HCT116 (cell line): Measurements from ENCODE around the gene MRPL11. TPM values are rescaled to one million over a fixed set of nuclear protein-coding genes. Genes with fewer than 3 reads are reported as not detected.

ENCODE experiments used
- ATAC-seq: fragments of 200-7000 bp; cut with Tn5 transposase; 2 replicates; pipeline ENCODE4 v1.9.1; 2020; ENCODE audit warnings: mild to moderate bottlenecking, moderate library complexity
- BruUV-seq: library from RNA; stranded (reverse); fragments of 400-500 nt; replicated peaks from 2 replicates; lab custom pipeline; 2021; lab: Mats Ljungman, UMichigan
- CTCF ChIA-PET: fragments of 300-600 bp; sonication (Branson Sonifier 250); formaldehyde crosslinking; loops from one replicate; lab custom pipeline; 2021; ENCODE audit warnings: antibody characterized with exemption; lab: Charles Lee
- POLR2A ChIA-PET: fragments of 300-600, 350-600 bp; sonication (Branson Sonifier 250); formaldehyde crosslinking; loops from one replicate; lab custom pipeline; 2021; ENCODE audit warnings: antibody characterized with exemption; lab: Charles Lee
- RAD21 ChIA-PET, 2 experiments: fragments of 300-600 bp; sonication (Branson Sonifier 250); formaldehyde crosslinking; loops; one replicate each; lab custom pipeline; 2023; ENCODE audit warnings: low total read pairs in 2 of 2; ENCODE audit not compliant: uncharacterized antibody in 2 of 2, unreplicated experiment in 2 of 2, low non-redundant PET in 1 of 2; lab: Charles Lee
- DNase-seq: peaks from one replicate; pipeline ENCODE4 v3.0.0-alpha.2; 2010; ENCODE audit warnings: low read depth, low spot score
- H2AFZ ChIP-seq: fragments of 200-600 bp; shearing (Covaris generic), sonication (generic); 2 replicates; pipeline ENCODE4 v1.6.1; 2017; ENCODE audit warnings: low read depth, mixed run types, mixed read lengths, antibody characterized with exemption, low read length; ENCODE audit not compliant: poor library complexity, severe bottlenecking
- H3K27ac ChIP-seq: 2 replicates; pipeline ENCODE4 v1.5.1; 2012; ENCODE audit warnings: low read depth, low read length
- H3K27me3 ChIP-seq: fragments of 200-600 bp; sonication (generic); 2 replicates; pipeline ENCODE4 v1.6.1; 2016; ENCODE audit warnings: mixed run types, low read length, mixed read lengths; ENCODE audit not compliant: insufficient read depth
- H3K36me3 ChIP-seq, 2 experiments: fragments of 200-500 bp in 1 of 2; fragments of 200-600 bp in 1 of 2; sonication (Bioruptor generic) in 1 of 2; sonication (generic) in 1 of 2; 2 replicates each; pipeline versions ENCODE4 v1.5.1 to v1.6.1; 2014 to 2016; ENCODE audit warnings: low read length in 2 of 2, inconsistent platforms in 1 of 2, mixed read lengths in 1 of 2, mixed run types in 1 of 2; ENCODE audit not compliant: insufficient read depth in 2 of 2, control insufficient read depth in 1 of 2
- H3K4me1 ChIP-seq, 2 experiments: fragments of 200-600 bp in 1 of 2; sonication (generic) in 1 of 2; 2 replicates each; pipeline versions ENCODE4 v1.5.1 to v1.6.1; 2012 to 2017; ENCODE audit warnings: low read length in 2 of 2, inconsistent platforms in 1 of 2, mild to moderate bottlenecking in 1 of 2, mixed read lengths in 1 of 2, mixed run types in 1 of 2, moderate library complexity in 1 of 2; ENCODE audit not compliant: insufficient read depth in 2 of 2, control insufficient read depth in 1 of 2
- H3K4me2 ChIP-seq: fragments of 200-600 bp; sonication (generic); 2 replicates; pipeline ENCODE4 v1.6.1; 2017; ENCODE audit warnings: mixed run types, low read length, mixed read lengths
- H3K4me3 ChIP-seq, 2 experiments: fragments of 200-600 bp in 1 of 2; sonication (generic) in 1 of 2; replicated peaks in 1 of 2; 2 replicates each; pipeline ENCODE4 v1.5.1; 2011 to 2016; ENCODE audit warnings: low read length in 2 of 2, control low read depth in 1 of 2, low read depth in 1 of 2, mild to moderate bottlenecking in 1 of 2, mixed read lengths in 1 of 2, mixed run types in 1 of 2
- H3K79me2 ChIP-seq: fragments of 200-600 bp; sonication (generic); 2 replicates; pipeline ENCODE4 v1.6.1; 2017; ENCODE audit warnings: mild to moderate bottlenecking, mixed run types, low read length, moderate library complexity, mixed read lengths; ENCODE audit not compliant: insufficient read depth
- H3K9ac ChIP-seq: fragments of 200-600 bp; sonication (generic); 2 replicates; pipeline ENCODE4 v1.6.1; 2016; ENCODE audit warnings: low read length, mixed read lengths
- H3K9me2 ChIP-seq: fragments of 200-600 bp; sonication (generic), shearing (Covaris generic); 2 replicates; pipeline ENCODE4 v1.6.1; 2017; ENCODE audit warnings: mixed run types, mild to moderate bottlenecking, moderate library complexity; ENCODE audit not compliant: insufficient read depth
- H3K9me3 ChIP-seq, 2 experiments: fragments of 200-500 bp in 1 of 2; fragments of 200-600 bp in 1 of 2; sonication (Bioruptor generic) in 1 of 2; sonication (generic) in 1 of 2; 2 replicates each; pipeline ENCODE4 v1.6.1; 2014 to 2017; ENCODE audit warnings: low read length in 2 of 2, mixed read lengths in 2 of 2, inconsistent platforms in 1 of 2, low read depth in 1 of 2, mild to moderate bottlenecking in 1 of 2, mixed run types in 1 of 2, moderate library complexity in 1 of 2; ENCODE audit not compliant: control insufficient read depth in 1 of 2, insufficient read depth in 1 of 2
- H4K20me1 ChIP-seq: fragments of 200-600 bp; sonication (generic), shearing (Covaris generic); 2 replicates; pipeline ENCODE4 v1.6.1; 2017; ENCODE audit warnings: mixed run types, mild to moderate bottlenecking, moderate library complexity; ENCODE audit not compliant: insufficient read depth
- CBX3 ChIP-seq: IDR thresholded peaks from 2 replicates; pipeline ENCODE4 v1.6.1; 2012; ENCODE audit warnings: low read depth
- CEBPB ChIP-seq: IDR thresholded peaks from 2 replicates; pipeline ENCODE4 v1.6.1; 2012; ENCODE audit warnings: low read depth
- EGR1 ChIP-seq: IDR thresholded peaks from 2 replicates; pipeline ENCODE4 v1.6.1; 2012; ENCODE audit warnings: low read depth
- EZH2 ChIP-seq: fragments of 200-600 bp; sonication (generic); IDR thresholded peaks from 2 replicates; pipeline ENCODE4 v1.6.1; 2017; ENCODE audit warnings: antibody characterized with exemption, mixed run types
- EZH2phosphoT487 ChIP-seq: fragments of 200-600 bp; IDR thresholded peaks from 2 replicates; pipeline ENCODE4 v1.6.1; 2018; ENCODE audit warnings: antibody characterized with exemption, borderline replicate concordance
- FOSL1 ChIP-seq: IDR thresholded peaks from 2 replicates; pipeline ENCODE4 v1.6.1; 2012; ENCODE audit warnings: low read depth
- POLR2A ChIP-seq: IDR thresholded peaks from 2 replicates; pipeline ENCODE4 v1.7.0; 2011; ENCODE audit warnings: borderline replicate concordance; ENCODE audit not compliant: insufficient read depth, insufficient read length; ENCODE audit errors: extremely low read depth
- POLR2AphosphoS5 ChIP-seq: IDR thresholded peaks from 2 replicates; pipeline ENCODE4 v1.6.1; 2011; ENCODE audit warnings: mild to moderate bottlenecking, low read depth, low read length, moderate library complexity
- RAD21 ChIP-seq: IDR thresholded peaks from 2 replicates; pipeline ENCODE4 v1.6.1; 2012; ENCODE audit warnings: low read depth, mild to moderate bottlenecking
- SP1 ChIP-seq: IDR thresholded peaks from 2 replicates; pipeline ENCODE4 v1.6.1; 2012; ENCODE audit warnings: low read depth
- SRF ChIP-seq: IDR thresholded peaks from 2 replicates; pipeline ENCODE4 v1.6.1; 2012; ENCODE audit warnings: low read depth
- TCF7L2 ChIP-seq: IDR thresholded peaks from 2 replicates; pipeline ENCODE4 v1.7.0; 2011; ENCODE audit warnings: borderline replicate concordance, inconsistent platforms; ENCODE audit not compliant: insufficient read depth, insufficient read length; ENCODE audit errors: extremely low read depth
- YY1 ChIP-seq: IDR thresholded peaks from 2 replicates; pipeline ENCODE4 v1.6.1; 2011; ENCODE audit warnings: low read length, low read depth, moderate library complexity, mild to moderate bottlenecking; ENCODE audit not compliant: insufficient replicate concordance; ENCODE audit errors: extremely low read depth
- ZNF274 ChIP-seq: fragments of 200-500 bp; sonication (Bioruptor generic); IDR thresholded peaks from 2 replicates; pipeline ENCODE4 v1.6.1; 2014; ENCODE audit warnings: mild to moderate bottlenecking, low read depth, low read length, inconsistent platforms
- intact Hi-C: fragments of 100-400 bp; cut with micrococcal nuclease; formaldehyde crosslinking; loops from 2 replicates; pipeline ENCODE4 v1.10.0; 2022
- total RNA-seq: library from RNA; stranded (reverse); gene quantifications from one replicate; pipeline ENCODE4 v1.2.1, GENCODE V29; 2021; ENCODE audit not compliant: unreplicated experiment
- TF ChIP-seq, protein P1 (sequence below): IDR thresholded peaks from 2 replicates; pipeline ENCODE4 v1.6.1; 2011; ENCODE audit warnings: mild to moderate bottlenecking, low read length, moderate library complexity; ENCODE audit not compliant: insufficient replicate concordance; ENCODE audit errors: extremely low read depth
- TF ChIP-seq, protein P2 (sequence below): IDR thresholded peaks from 2 replicates; pipeline ENCODE4 v1.6.1; 2012
- TF ChIP-seq, protein P3 (sequence below): IDR thresholded peaks from 2 replicates; pipeline ENCODE4 v1.6.1; 2012; ENCODE audit warnings: low read depth
- TF ChIP-seq, protein P4 (sequence below), 3 experiments: fragments of 200-600 bp in 1 of 3; sonication (generic) in 1 of 3; IDR thresholded peaks in 2 of 3; conservative IDR thresholded peaks in 1 of 3; 2 replicates each; pipeline ENCODE4 v1.5.1; 2012 to 2017; ENCODE audit warnings: low read depth in 2 of 3, low read length in 2 of 3, antibody characterized with exemption in 1 of 3, borderline replicate concordance in 1 of 3, control low read depth in 1 of 3, mild to moderate bottlenecking in 1 of 3, mixed read lengths in 1 of 3, mixed run types in 1 of 3, moderate library complexity in 1 of 3; ENCODE audit not compliant: insufficient read depth in 1 of 3
- TF ChIP-seq, protein P5 (sequence below): IDR thresholded peaks from 2 replicates; pipeline ENCODE4 v1.6.1; 2012

The MRPL11 gene
- total RNA-seq, 1 experiment from 2014 or later = 126 TPM

DNA sequence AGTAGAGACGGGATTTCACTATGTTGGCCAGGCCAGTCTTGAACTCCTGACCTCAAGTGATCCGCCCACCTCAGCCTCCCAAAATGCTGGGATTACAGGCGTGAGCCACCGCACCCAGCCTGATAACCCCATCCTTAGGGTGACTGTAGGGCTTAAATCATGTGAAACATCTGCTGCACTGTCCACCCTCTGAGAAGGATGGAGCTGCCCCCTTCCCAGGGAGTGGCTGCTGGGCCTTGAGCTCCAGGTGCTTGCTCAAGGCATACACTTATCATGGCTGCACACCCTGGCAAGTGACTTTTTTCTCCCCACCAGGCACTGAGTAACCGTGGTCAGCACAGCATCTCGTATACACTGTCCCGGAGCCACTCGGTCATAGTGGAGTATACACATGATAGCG, 33.4 kb upstream of the MRPL11 start:
- BruUV-seq = no TSS peak
- Histone ChIP-seq H3K4me2 (no peak overlapping the region), H3K4me1 (peaks cover 5 to 9% of the 10 kb centered on the region in 2 experiments; a peak in 3 of 4 replicates), H3K9me2 (no peaks in the 10 kb centered on the region), H3K79me2 (peaks cover 8% of the 10 kb centered on the region; the same call in 1 of the 2 replicates), H3K27ac (no peak overlapping the region), H4K20me1 (no peaks in the 10 kb centered on the region)
- intact Hi-C loops = no loop called here
- no peak for ATAC-seq
- POLR2A ChIA-PET = no interaction called here
- no peak for DNase-seq
- RAD21 ChIA-PET = no interaction called here
- TF ChIP-seq EZH2 = no peak
- TF ChIP-seq, protein P1, sequence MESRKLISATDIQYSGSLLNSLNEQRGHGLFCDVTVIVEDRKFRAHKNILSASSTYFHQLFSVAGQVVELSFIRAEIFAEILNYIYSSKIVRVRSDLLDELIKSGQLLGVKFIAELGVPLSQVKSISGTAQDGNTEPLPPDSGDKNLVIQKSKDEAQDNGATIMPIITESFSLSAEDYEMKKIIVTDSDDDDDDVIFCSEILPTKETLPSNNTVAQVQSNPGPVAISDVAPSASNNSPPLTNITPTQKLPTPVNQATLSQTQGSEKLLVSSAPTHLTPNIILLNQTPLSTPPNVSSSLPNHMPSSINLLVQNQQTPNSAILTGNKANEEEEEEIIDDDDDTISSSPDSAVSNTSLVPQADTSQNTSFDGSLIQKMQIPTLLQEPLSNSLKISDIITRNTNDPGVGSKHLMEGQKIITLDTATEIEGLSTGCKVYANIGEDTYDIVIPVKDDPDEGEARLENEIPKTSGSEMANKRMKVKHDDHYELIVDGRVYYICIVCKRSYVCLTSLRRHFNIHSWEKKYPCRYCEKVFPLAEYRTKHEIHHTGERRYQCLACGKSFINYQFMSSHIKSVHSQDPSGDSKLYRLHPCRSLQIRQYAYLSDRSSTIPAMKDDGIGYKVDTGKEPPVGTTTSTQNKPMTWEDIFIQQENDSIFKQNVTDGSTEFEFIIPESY = no peak
- TF ChIP-seq EGR1 = no peak
- TF ChIP-seq, protein P2, sequence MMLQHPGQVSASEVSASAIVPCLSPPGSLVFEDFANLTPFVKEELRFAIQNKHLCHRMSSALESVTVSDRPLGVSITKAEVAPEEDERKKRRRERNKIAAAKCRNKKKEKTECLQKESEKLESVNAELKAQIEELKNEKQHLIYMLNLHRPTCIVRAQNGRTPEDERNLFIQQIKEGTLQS = no peak
- TF ChIP-seq SRF = no peak
- no peak for TF ChIP-seq CBX3
- no peak for TF ChIP-seq POLR2A
- no peak for TF ChIP-seq RAD21
- TF ChIP-seq FOSL1 = no peak
- TF ChIP-seq CEBPB = no peak
- no peak for TF ChIP-seq SP1
- no peak for TF ChIP-seq YY1
- TF ChIP-seq, protein P3, sequence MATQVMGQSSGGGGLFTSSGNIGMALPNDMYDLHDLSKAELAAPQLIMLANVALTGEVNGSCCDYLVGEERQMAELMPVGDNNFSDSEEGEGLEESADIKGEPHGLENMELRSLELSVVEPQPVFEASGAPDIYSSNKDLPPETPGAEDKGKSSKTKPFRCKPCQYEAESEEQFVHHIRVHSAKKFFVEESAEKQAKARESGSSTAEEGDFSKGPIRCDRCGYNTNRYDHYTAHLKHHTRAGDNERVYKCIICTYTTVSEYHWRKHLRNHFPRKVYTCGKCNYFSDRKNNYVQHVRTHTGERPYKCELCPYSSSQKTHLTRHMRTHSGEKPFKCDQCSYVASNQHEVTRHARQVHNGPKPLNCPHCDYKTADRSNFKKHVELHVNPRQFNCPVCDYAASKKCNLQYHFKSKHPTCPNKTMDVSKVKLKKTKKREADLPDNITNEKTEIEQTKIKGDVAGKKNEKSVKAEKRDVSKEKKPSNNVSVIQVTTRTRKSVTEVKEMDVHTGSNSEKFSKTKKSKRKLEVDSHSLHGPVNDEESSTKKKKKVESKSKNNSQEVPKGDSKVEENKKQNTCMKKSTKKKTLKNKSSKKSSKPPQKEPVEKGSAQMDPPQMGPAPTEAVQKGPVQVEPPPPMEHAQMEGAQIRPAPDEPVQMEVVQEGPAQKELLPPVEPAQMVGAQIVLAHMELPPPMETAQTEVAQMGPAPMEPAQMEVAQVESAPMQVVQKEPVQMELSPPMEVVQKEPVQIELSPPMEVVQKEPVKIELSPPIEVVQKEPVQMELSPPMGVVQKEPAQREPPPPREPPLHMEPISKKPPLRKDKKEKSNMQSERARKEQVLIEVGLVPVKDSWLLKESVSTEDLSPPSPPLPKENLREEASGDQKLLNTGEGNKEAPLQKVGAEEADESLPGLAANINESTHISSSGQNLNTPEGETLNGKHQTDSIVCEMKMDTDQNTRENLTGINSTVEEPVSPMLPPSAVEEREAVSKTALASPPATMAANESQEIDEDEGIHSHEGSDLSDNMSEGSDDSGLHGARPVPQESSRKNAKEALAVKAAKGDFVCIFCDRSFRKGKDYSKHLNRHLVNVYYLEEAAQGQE = no peak
- TF ChIP-seq, protein P4, sequence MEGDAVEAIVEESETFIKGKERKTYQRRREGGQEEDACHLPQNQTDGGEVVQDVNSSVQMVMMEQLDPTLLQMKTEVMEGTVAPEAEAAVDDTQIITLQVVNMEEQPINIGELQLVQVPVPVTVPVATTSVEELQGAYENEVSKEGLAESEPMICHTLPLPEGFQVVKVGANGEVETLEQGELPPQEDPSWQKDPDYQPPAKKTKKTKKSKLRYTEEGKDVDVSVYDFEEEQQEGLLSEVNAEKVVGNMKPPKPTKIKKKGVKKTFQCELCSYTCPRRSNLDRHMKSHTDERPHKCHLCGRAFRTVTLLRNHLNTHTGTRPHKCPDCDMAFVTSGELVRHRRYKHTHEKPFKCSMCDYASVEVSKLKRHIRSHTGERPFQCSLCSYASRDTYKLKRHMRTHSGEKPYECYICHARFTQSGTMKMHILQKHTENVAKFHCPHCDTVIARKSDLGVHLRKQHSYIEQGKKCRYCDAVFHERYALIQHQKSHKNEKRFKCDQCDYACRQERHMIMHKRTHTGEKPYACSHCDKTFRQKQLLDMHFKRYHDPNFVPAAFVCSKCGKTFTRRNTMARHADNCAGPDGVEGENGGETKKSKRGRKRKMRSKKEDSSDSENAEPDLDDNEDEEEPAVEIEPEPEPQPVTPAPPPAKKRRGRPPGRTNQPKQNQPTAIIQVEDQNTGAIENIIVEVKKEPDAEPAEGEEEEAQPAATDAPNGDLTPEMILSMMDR (IDR thresholded peaks at IDR 0.05 in 2 of 3, conservative IDR thresholded peaks at IDR 0.05 in 1 of 3; ENCODE audit: borderline replicate concordance in 1 of 3, insufficient read depth in 1 of 3, low read depth in 2 of 3, low read length in 2 of 3) = no peak
- TF ChIP-seq POLR2AphosphoS5 = no peak
- no peak for TF ChIP-seq EZH2phosphoT487
- TF ChIP-seq, protein P5, sequence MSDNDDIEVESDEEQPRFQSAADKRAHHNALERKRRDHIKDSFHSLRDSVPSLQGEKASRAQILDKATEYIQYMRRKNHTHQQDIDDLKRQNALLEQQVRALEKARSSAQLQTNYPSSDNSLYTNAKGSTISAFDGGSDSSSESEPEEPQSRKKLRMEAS = no peak
- no peak for TF ChIP-seq TCF7L2
- no peak for TF ChIP-seq ZNF274
- TF ChIP-seq, all 23 proteins: peak for 0
- CTCF ChIA-PET = no interaction called here
- peaks cover 8 to 12% of the 10 kb centered on the region in 2 experiments; a peak in 2 of 4 replicates for H3K36me3 ChIP-seq
- H3K9me3 ChIP-seq = no peaks in the 10 kb centered on the region
- no peaks in the 10 kb centered on the region for H3K27me3 ChIP-seq
- no peak overlapping the region for H2AFZ ChIP-seq
- no peak overlapping the region for H3K4me3 ChIP-seq
- H3K9ac ChIP-seq = no peak overlapping the region
